Fibroblast of lung (primary cell): ENCODE results near the gene UPF1. TPM values are rescaled to one million over a fixed set of nuclear protein-coding genes. Genes with fewer than 3 reads are reported as not detected.

Experiments used
- DNase-seq, 2 donors: peaks; one replicate each; pipeline versions ENCODE4 v3.0.0 to v3.0.0-alpha.2; 2010; ENCODE audit warnings: low read depth in 2 of 2
- H2AFZ ChIP-seq: 2 replicates; pipeline ENCODE4 v1.5.1; 2012; ENCODE audit warnings: low read length, control low read depth, inconsistent platforms
- H3K27ac ChIP-seq: 2 replicates; pipeline ENCODE4 v1.5.1; 2011; ENCODE audit warnings: low read length, control low read depth; ENCODE audit not compliant: insufficient read depth
- H3K27me3 ChIP-seq: 2 replicates; pipeline ENCODE4 v1.5.1; 2011; ENCODE audit warnings: mild to moderate bottlenecking, low read length; ENCODE audit not compliant: control insufficient read depth, insufficient read depth
- H3K36me3 ChIP-seq: 2 replicates; pipeline ENCODE4 v1.5.1; 2011; ENCODE audit warnings: low read length; ENCODE audit not compliant: control insufficient read depth, insufficient read depth
- H3K4me1 ChIP-seq: 2 replicates; pipeline ENCODE4 v1.5.1; 2011; ENCODE audit warnings: low read length; ENCODE audit not compliant: control insufficient read depth, insufficient read depth; ENCODE audit errors: extremely low read depth
- H3K4me2 ChIP-seq: 2 replicates; pipeline ENCODE4 v1.5.1; 2011; ENCODE audit warnings: low read length, control low read depth; ENCODE audit not compliant: insufficient read depth; ENCODE audit errors: extremely low read depth
- H3K4me3 ChIP-seq, 4 experiments: fragments of 200-600 bp in 1 of 4; sonication (generic) in 1 of 4; replicated peaks in 1 of 4; 2 replicates each; pipeline ENCODE4 v1.5.1; 2011 to 2016; ENCODE audit warnings: low read length in 4 of 4, low read depth in 3 of 4, mild to moderate bottlenecking in 3 of 4, control low read depth in 2 of 4, inconsistent platforms in 1 of 4, mixed read lengths in 1 of 4; ENCODE audit not compliant: insufficient read depth in 1 of 4; ENCODE audit errors: control extremely low read depth in 1 of 4
- H3K79me2 ChIP-seq: 2 replicates; pipeline ENCODE4 v1.5.1; 2012; ENCODE audit warnings: mild to moderate bottlenecking, low read length, inconsistent platforms; ENCODE audit not compliant: control insufficient read depth, insufficient read depth
- H3K9ac ChIP-seq: 2 replicates; pipeline ENCODE4 v1.5.1; 2011; ENCODE audit warnings: mild to moderate bottlenecking, low read length, control low read depth; ENCODE audit not compliant: insufficient read depth
- H3K9me3 ChIP-seq: 2 replicates; pipeline ENCODE4 v1.5.1; 2012; ENCODE audit warnings: low read depth, low read length; ENCODE audit not compliant: control insufficient read depth, insufficient read depth
- H4K20me1 ChIP-seq: 2 replicates; pipeline ENCODE4 v1.5.1; 2011; ENCODE audit warnings: low read length; ENCODE audit not compliant: control insufficient read depth, insufficient read depth; ENCODE audit errors: extremely low read depth
- EZH2 ChIP-seq: IDR thresholded peaks from 2 replicates; pipeline ENCODE4 v1.5.1; 2012; ENCODE audit warnings: low read length, control low read depth, mild to moderate bottlenecking; ENCODE audit errors: missing control alignments
- polyA plus RNA-seq, 2 donors: library from polyadenylated mRNA; depleted of rRNA in 1 of 2; stranded (reverse) in 1 of 2; unstranded in 1 of 2; fragments of >200 nt; gene quantifications; 2 replicates each; pipeline ENCODE4 v1.2.1, GENCODE V29; 2011 to 2012; ENCODE audit warnings: missing spikeins in 1 of 2
- total RNA-seq: library from RNA; depleted of rRNA; stranded (reverse); fragments of >200 nt; gene quantifications from 2 replicates; pipeline ENCODE4 v1.2.1, GENCODE V29; 2014
- TF ChIP-seq, protein P1 (sequence below), 2 donors: IDR thresholded peaks in 1 of 2; conservative IDR thresholded peaks in 1 of 2; 1 replicate in 1 of 2; 2 replicates in 1 of 2; pipeline ENCODE4 v1.5.1; 2011 to 2012; ENCODE audit warnings: low read length in 2 of 2, control low read depth in 1 of 2, inconsistent platforms in 1 of 2, low read depth in 1 of 2, mild to moderate bottlenecking in 1 of 2

UPF1 gene
- total and polyA plus RNA-seq, 2 donors (not counting 1 experiment from before 2014, with no cell fraction given), result 20.5 to 57.1 TPM

DNA sequence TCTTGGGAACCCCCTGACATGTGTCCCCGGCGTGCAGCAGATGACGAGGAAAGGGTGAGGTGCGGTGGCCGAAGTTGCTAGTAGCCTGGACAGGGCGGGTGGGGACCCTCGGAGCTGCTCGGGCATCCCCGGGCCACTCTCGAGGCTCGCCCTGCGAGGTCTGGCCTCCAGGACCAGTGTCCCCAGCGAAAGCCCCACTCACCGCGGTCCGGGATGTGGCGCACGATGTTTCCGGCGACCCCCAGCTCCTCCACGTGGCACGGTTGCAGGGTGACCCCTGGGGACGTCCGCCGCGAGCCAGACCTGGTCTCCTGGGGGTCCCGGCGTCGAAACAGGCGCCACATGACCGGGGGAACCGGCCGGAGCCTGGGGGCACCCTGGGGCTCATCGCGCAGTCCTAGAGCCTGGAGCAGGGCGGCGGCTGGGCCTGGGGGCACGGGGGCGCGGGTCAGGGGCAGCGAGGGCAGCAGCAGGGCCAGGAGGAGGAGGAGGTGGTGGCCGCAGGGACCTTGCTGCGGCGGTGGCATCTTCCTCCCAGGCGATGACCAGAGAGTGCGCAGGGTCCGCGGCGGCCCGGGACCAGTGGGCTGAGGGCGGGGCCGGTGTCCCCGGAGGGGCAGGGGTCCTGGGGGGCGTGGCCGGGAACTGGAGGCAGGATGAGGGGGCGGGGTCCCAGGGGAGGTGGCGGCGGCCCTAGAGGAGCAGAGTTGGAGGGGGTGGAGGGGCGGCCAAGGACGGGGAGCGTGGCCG is 38.2 kb downstream of the UPF1 start:
- Histone ChIP-seq H3K4me2 (no peak overlapping the region), H4K20me1 (no peaks in the 10 kb centered on the region), H3K9ac (no peak overlapping the region), H3K4me3 (no peak overlapping the region), H2AFZ (no peak overlapping the region), H3K9me3 (no peaks in the 10 kb centered on the region), H3K36me3 (peaks cover 15% of the 10 kb centered on the region), H3K4me1 (no peaks in the 10 kb centered on the region), H3K79me2 (no peaks in the 10 kb centered on the region), H3K27ac (no peak overlapping the region), H3K27me3 (no peaks in the 10 kb centered on the region)
- DNase-seq, result no peak
- no peak for TF ChIP-seq EZH2
- TF ChIP-seq, protein P1, sequence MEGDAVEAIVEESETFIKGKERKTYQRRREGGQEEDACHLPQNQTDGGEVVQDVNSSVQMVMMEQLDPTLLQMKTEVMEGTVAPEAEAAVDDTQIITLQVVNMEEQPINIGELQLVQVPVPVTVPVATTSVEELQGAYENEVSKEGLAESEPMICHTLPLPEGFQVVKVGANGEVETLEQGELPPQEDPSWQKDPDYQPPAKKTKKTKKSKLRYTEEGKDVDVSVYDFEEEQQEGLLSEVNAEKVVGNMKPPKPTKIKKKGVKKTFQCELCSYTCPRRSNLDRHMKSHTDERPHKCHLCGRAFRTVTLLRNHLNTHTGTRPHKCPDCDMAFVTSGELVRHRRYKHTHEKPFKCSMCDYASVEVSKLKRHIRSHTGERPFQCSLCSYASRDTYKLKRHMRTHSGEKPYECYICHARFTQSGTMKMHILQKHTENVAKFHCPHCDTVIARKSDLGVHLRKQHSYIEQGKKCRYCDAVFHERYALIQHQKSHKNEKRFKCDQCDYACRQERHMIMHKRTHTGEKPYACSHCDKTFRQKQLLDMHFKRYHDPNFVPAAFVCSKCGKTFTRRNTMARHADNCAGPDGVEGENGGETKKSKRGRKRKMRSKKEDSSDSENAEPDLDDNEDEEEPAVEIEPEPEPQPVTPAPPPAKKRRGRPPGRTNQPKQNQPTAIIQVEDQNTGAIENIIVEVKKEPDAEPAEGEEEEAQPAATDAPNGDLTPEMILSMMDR (conservative IDR thresholded peaks at IDR 0.05 in 1 of 2, IDR thresholded peaks at IDR 0.05 in 1 of 2; ENCODE audit: low read depth in 1 of 2, low read length in 2 of 2), result no peak

DNA sequence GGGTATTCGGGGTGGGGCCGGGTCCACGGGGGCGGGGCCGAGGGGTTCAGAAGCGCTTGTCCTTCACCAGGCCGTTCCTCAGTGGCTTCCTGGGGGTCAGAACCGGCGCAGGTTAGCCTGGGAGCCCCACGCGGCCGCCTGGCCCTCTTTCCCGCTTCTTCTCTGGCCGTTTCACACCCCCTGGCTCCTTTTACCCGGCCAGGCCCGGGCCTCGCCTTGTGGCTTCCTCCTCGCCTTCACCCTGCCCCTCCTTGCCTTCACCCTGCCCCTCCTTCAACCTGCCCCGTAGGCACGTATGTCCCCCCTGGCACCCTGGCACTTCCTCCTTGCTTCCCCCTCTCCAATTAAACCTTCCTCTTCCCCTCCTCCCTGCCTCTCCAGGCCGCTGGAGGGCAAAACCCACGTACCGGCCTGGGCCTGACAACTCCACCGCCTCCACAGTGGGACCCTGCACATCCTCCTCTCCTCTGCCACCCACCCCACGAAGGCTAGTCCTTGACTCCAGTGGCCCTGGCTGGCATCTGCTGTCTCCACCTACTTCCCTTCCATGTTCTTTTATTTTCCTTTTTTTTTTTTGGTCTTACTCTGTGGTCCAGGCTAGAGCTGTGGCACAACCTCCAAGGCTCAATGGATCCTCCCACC is 38.9 kb downstream of the UPF1 start:
- DNase-seq, result no peak
- H3K27ac ChIP-seq, result no peak overlapping the region
- no peaks in the 10 kb centered on the region for H3K79me2 ChIP-seq
- H3K4me2 ChIP-seq, result no peak overlapping the region
- no peak overlapping the region for H3K4me3 ChIP-seq
- H3K4me1 ChIP-seq, result no peaks in the 10 kb centered on the region
- H3K9ac ChIP-seq, result no peak overlapping the region
- no peaks in the 10 kb centered on the region for H3K27me3 ChIP-seq
- H2AFZ ChIP-seq, result no peak overlapping the region
- peaks cover 11% of the 10 kb centered on the region for H3K36me3 ChIP-seq
- no peaks in the 10 kb centered on the region for H4K20me1 ChIP-seq
- TF ChIP-seq EZH2, result no peak
- TF ChIP-seq, protein P1 (conservative IDR thresholded peaks at IDR 0.05 in 1 of 2, IDR thresholded peaks at IDR 0.05 in 1 of 2; ENCODE audit: low read depth in 1 of 2, low read length in 2 of 2), result no peak
- H3K9me3 ChIP-seq, result no peaks in the 10 kb centered on the region

DNA sequence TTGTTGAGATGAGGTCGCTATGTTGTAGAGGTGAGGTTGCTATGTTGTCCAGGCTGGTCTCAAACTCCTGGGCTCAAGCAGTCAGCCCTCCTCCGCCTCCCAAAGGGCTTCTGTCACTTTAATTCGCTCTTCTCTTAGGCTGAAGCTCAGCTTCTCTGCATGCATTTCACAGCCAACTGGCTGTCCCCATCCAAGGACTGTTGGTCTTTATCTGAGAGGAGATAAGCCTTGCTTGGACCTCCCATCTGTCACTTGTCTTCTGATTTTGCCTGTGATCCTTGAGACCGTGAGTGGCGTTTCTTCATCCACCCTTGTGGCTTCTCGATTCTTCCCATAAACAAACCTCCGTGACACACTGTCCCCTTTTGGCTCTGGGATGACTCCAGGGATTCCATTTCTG is 39.8 kb downstream of the UPF1 start:
- Histone ChIP-seq H3K9me3 (no peaks in the 10 kb centered on the region), H3K36me3 (peaks cover 7% of the 10 kb centered on the region), H3K4me1 (no peaks in the 10 kb centered on the region), H4K20me1 (no peaks in the 10 kb centered on the region), H3K4me3 (no peak overlapping the region), H3K4me2 (no peak overlapping the region), H3K9ac (no peak overlapping the region), H2AFZ (no peak overlapping the region), H3K27me3 (no peaks in the 10 kb centered on the region), H3K27ac (no peak overlapping the region), H3K79me2 (no peaks in the 10 kb centered on the region)
- TF ChIP-seq, protein P1 (conservative IDR thresholded peaks at IDR 0.05 in 1 of 2, IDR thresholded peaks at IDR 0.05 in 1 of 2; ENCODE audit: low read depth in 1 of 2, low read length in 2 of 2), result no peak
- TF ChIP-seq EZH2, result no peak
- DNase-seq, result no peak
